IMR-90 (cell line): Measurements from ENCODE around the gene WFDC10B.

ENCODE experiments used
- BHLHE40 ChIP-seq: fragments of 150-350 bp; IDR thresholded peaks from 2 replicates; pipeline ENCODE4 v1.6.1; 2016; ENCODE audit warnings: mild to moderate bottlenecking, low read depth, low read length
- CTCF ChIP-seq: conservative IDR thresholded peaks from 2 replicates; pipeline ENCODE4 v1.5.1; 2012; ENCODE audit warnings: mild to moderate bottlenecking, low read depth, low read length, improper control_type of control experiment
- MAZ ChIP-seq: IDR thresholded peaks from 2 replicates; pipeline ENCODE4 v1.6.1; 2012; ENCODE audit warnings: low read depth, mild to moderate bottlenecking, low read length, improper control_type of control experiment, moderate library complexity, borderline replicate concordance
- SMC3 ChIP-seq: fragments of 150-350 bp; IDR thresholded peaks from 2 replicates; pipeline ENCODE4 v1.6.1; 2016; ENCODE audit warnings: low read depth, mild to moderate bottlenecking, antibody characterized with exemption, low read length, moderate library complexity
- TF ChIP-seq, protein P1 (sequence below): fragments of 150-350 bp; IDR thresholded peaks from 2 replicates; pipeline ENCODE4 v1.6.1; 2017; ENCODE audit warnings: mild to moderate bottlenecking, antibody characterized with exemption, low read length, low read depth

GRCh38 chr20:45752746-45753145, 47.9 kb upstream of the WFDC10B start:
- no peak for TF ChIP-seq BHLHE40
- TF ChIP-seq CTCF: no peak
- TF ChIP-seq SMC3: no peak
- TF ChIP-seq, protein P1, sequence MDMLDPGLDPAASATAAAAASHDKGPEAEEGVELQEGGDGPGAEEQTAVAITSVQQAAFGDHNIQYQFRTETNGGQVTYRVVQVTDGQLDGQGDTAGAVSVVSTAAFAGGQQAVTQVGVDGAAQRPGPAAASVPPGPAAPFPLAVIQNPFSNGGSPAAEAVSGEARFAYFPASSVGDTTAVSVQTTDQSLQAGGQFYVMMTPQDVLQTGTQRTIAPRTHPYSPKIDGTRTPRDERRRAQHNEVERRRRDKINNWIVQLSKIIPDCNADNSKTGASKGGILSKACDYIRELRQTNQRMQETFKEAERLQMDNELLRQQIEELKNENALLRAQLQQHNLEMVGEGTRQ: no peak
- TF ChIP-seq MAZ: no peak
